ENCODE measurements around the gene ANTKMT.

- TF ChIP-seq CTCF (IDR thresholded peaks at IDR 0.05) (no peak), POLR2A (IDR thresholded peaks at IDR 0.05) (no peak)
Measured at GRCh38 chr16:693364-693763, 27.6 kb upstream of the ANTKMT start.
